HepG2 (cell line): Measurements from ENCODE around the gene BLOC1S4. TPM values are rescaled to one million over a fixed set of nuclear protein-coding genes. Genes with fewer than 3 reads are reported as not detected.

Experiments
- ELF3 ChIP-seq: IDR thresholded peaks from 2 replicates; pipeline ENCODE4 v1.6.1; 2016; ENCODE audit warnings: missing genetic modification reagents, missing compliant biosample characterization
- HNRNPK ChIP-seq: fragments of 200-400 bp; formaldehyde crosslinking; IDR thresholded peaks from 2 replicates; pipeline ENCODE4 v1.6.1; 2018; ENCODE audit warnings: low read length, low read depth, moderate library complexity, mild to moderate bottlenecking; ENCODE audit not compliant: poor library complexity, severe bottlenecking
- JDP2 ChIP-seq: sonication (generic); formaldehyde crosslinking; IDR thresholded peaks from 2 replicates; pipeline ENCODE4 v1.8.1; 2022; ENCODE audit warnings: missing genetic modification reagents, borderline replicate concordance
- MXI1 ChIP-seq: IDR thresholded peaks from 3 replicates; pipeline ENCODE4 v1.6.1; 2012; ENCODE audit warnings: low read depth, low read length, inconsistent platforms, borderline replicate concordance
- RFX3 ChIP-seq: IDR thresholded peaks from 2 replicates; pipeline ENCODE4 v1.6.1; 2016; ENCODE audit warnings: missing biosample characterization, missing genetic modification reagents
- SETDB1 ChIP-seq: sonication (generic); formaldehyde crosslinking; IDR thresholded peaks from 2 replicates; pipeline ENCODE4 v1.5.1; 2020; ENCODE audit warnings: missing genetic modification reagents, mild to moderate bottlenecking, borderline replicate concordance
- SKI ChIP-seq: fragments of 450-650 bp; IDR thresholded peaks from one replicate; pipeline ENCODE4 v1.6.1; 2018; ENCODE audit warnings: mild to moderate bottlenecking; ENCODE audit not compliant: partially characterized antibody
- ZNF501 ChIP-seq: sonication (generic); formaldehyde crosslinking; IDR thresholded peaks from 2 replicates; pipeline ENCODE4 v1.5.1; 2020; ENCODE audit warnings: mild to moderate bottlenecking, moderate library complexity, missing genetic modification reagents
- ZNF672 ChIP-seq: sonication (generic); formaldehyde crosslinking; IDR thresholded peaks from 2 replicates; pipeline ENCODE4 v1.8.1; 2022; ENCODE audit warnings: missing genetic modification reagents
- polyA plus RNA-seq, 8 experiments: library from polyadenylated mRNA; depleted of rRNA in 3 of 8; stranded (reverse) in 7 of 8; unstranded in 1 of 8; fragments of >200 nt; fragmentation: Illumina TruSeq in 4 of 8; extraction: Trizol in 4 of 8; gene quantifications; 2 replicates each; pipeline versions ENCODE4 v1.2.1 to v1.2.3, GENCODE V29; 2011 to 2016; ENCODE audit warnings: low read depth in 4 of 8, missing spikeins in 1 of 8, mixed read lengths in 1 of 8; ENCODE audit not compliant: insufficient read depth in 1 of 8
- total RNA-seq, 5 experiments: library from RNA; depleted of rRNA; stranded (reverse); fragments of >200 nt; fragmentation: Illumina TruSeq; extraction: Trizol; gene quantifications; 2 replicates each; pipeline ENCODE4 v1.2.3, GENCODE V29; 2016; ENCODE audit warnings: low read depth in 1 of 5
- TF ChIP-seq, protein P1 (sequence below): sonication (generic); formaldehyde crosslinking; IDR thresholded peaks from 2 replicates; pipeline ENCODE4 v1.8.0; 2023; ENCODE audit warnings: mild to moderate bottlenecking, missing genetic modification reagents
- TF ChIP-seq, protein P2 (sequence below): sonication (generic); formaldehyde crosslinking; IDR thresholded peaks from 2 replicates; pipeline ENCODE4 v1.5.1; 2020; ENCODE audit warnings: missing genetic modification reagents, mild to moderate bottlenecking, borderline replicate concordance
- TF ChIP-seq, protein P3 (sequence below): IDR thresholded peaks from 2 replicates; pipeline ENCODE4 v1.6.1; 2016; ENCODE audit warnings: mild to moderate bottlenecking
- TF ChIP-seq, protein P4 (sequence below): sonication (generic); formaldehyde crosslinking; IDR thresholded peaks from 2 replicates; pipeline ENCODE4 v1.5.1; 2020; ENCODE audit warnings: mild to moderate bottlenecking, missing genetic modification reagents, borderline replicate concordance
- TF ChIP-seq, protein P5 (sequence below), 2 experiments: sonication (generic) in 1 of 2; formaldehyde crosslinking in 1 of 2; IDR thresholded peaks; 2 replicates each; pipeline versions ENCODE4 v1.6.1 to v1.9.0; 2014 to 2022; ENCODE audit warnings: antibody characterized with exemption in 1 of 2, borderline replicate concordance in 1 of 2, inconsistent platforms in 1 of 2, low read depth in 1 of 2, missing genetic modification reagents in 1 of 2

BLOC1S4 gene
- total and polyA plus RNA-seq, 2 of the 13 experiments (the other 11 are each of a cell fraction or from before 2014, with no cell fraction given), result 15.5 to 20.9 TPM

DNA sequence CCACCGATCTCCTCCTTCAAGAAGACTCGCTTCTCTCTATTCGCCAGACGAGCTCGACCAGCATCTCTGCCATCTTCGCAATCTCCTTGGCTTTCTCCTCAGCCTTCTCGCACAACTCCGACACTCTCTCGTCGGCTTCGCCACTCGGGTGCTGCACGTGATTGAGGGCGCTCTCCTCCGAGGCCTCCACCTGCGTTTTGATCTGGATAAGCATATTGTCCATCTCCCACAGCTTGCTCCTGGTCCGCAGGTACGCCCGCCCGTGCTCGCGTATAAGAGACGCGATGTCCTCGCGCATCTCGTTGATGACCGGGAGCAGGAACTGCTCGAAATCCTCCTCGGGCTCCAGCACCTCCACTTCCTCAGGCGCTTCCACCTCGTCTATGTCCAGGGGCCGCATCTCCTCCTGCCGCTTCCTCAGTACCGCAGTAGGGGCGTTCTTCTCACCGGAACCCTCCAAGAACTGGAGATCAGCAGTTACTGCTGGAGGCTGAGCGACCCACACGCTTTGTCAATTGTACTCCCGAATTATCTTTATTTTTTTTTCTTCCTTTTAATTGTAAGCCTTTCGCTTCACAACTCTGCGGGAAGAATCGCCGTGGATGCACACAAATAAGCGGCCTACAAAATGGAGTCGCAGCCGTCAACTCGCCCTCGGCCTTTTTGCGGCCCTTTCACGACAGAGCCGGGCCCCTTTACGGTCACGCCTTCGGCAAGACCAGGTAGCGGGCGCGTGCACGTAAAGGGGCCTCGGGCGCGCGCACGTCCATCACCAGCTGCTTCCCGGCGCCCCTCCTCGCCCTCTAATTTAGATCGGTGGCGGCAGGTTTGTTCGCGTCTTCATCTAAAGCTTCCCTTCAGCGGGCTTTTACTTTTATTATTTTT lies 6.5 kb upstream of the BLOC1S4 start, which contains the start of gene MRFAP1L1 (continued):
- TF ChIP-seq, protein P1, sequence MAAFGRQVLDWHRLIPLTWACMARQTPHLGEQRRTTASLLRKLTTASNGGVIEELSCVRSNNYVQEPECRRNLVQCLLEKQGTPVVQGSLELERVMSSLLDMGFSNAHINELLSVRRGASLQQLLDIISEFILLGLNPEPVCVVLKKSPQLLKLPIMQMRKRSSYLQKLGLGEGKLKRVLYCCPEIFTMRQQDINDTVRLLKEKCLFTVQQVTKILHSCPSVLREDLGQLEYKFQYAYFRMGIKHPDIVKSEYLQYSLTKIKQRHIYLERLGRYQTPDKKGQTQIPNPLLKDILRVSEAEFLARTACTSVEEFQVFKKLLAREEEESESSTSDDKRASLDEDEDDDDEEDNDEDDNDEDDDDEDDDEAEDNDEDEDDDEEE, result no peak
- TF ChIP-seq, protein P2, sequence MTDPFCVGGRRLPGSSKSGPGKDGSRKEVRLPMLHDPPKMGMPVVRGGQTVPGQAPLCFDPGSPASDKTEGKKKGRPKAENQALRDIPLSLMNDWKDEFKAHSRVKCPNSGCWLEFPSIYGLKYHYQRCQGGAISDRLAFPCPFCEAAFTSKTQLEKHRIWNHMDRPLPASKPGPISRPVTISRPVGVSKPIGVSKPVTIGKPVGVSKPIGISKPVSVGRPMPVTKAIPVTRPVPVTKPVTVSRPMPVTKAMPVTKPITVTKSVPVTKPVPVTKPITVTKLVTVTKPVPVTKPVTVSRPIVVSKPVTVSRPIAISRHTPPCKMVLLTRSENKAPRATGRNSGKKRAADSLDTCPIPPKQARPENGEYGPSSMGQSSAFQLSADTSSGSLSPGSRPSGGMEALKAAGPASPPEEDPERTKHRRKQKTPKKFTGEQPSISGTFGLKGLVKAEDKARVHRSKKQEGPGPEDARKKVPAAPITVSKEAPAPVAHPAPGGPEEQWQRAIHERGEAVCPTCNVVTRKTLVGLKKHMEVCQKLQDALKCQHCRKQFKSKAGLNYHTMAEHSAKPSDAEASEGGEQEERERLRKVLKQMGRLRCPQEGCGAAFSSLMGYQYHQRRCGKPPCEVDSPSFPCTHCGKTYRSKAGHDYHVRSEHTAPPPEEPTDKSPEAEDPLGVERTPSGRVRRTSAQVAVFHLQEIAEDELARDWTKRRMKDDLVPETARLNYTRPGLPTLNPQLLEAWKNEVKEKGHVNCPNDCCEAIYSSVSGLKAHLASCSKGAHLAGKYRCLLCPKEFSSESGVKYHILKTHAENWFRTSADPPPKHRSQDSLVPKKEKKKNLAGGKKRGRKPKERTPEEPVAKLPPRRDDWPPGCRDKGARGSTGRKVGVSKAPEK (CRISPR knock-in tag), result peak; percentile 58; the same call in 1 of the 2 replicates
- peak; percentile 61; the same call in 1 of the 3 replicates for TF ChIP-seq MXI1
- TF ChIP-seq JDP2, result no peak
- no peak for TF ChIP-seq ZNF672 (CRISPR knock-in tag)
- no peak for TF ChIP-seq SETDB1 (CRISPR knock-in tag)
- TF ChIP-seq, protein P3, sequence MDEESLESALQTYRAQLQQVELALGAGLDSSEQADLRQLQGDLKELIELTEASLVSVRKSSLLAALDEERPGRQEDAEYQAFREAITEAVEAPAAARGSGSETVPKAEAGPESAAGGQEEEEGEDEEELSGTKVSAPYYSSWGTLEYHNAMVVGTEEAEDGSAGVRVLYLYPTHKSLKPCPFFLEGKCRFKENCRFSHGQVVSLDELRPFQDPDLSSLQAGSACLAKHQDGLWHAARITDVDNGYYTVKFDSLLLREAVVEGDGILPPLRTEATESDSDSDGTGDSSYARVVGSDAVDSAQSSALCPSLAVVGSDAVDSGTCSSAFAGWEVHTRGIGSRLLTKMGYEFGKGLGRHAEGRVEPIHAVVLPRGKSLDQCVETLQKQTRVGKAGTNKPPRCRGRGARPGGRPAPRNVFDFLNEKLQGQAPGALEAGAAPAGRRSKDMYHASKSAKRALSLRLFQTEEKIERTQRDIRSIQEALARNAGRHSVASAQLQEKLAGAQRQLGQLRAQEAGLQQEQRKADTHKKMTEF (CRISPR knock-in tag), result peak; percentile 71; the same call in 1 of the 2 replicates
- TF ChIP-seq HNRNPK, result no peak
- TF ChIP-seq ZNF501 (CRISPR knock-in tag), result peak; percentile 94
- TF ChIP-seq, protein P4, sequence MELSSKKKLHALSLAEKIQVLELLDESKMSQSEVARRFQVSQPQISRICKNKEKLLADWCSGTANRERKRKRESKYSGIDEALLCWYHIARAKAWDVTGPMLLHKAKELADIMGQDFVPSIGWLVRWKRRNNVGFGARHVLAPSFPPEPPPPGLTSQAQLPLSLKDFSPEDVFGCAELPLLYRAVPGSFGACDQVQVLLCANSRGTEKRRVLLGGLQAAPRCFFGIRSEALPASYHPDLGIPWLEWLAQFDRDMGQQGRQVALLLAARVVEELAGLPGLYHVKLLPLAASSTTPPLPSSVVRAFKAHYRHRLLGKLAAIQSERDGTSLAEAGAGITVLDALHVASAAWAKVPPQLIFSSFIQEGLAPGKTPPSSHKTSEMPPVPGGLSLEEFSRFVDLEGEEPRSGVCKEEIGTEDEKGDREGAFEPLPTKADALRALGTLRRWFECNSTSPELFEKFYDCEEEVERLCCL (CRISPR knock-in tag), result no peak
- no peak for TF ChIP-seq RFX3 (CRISPR knock-in tag)
- TF ChIP-seq, protein P5, sequence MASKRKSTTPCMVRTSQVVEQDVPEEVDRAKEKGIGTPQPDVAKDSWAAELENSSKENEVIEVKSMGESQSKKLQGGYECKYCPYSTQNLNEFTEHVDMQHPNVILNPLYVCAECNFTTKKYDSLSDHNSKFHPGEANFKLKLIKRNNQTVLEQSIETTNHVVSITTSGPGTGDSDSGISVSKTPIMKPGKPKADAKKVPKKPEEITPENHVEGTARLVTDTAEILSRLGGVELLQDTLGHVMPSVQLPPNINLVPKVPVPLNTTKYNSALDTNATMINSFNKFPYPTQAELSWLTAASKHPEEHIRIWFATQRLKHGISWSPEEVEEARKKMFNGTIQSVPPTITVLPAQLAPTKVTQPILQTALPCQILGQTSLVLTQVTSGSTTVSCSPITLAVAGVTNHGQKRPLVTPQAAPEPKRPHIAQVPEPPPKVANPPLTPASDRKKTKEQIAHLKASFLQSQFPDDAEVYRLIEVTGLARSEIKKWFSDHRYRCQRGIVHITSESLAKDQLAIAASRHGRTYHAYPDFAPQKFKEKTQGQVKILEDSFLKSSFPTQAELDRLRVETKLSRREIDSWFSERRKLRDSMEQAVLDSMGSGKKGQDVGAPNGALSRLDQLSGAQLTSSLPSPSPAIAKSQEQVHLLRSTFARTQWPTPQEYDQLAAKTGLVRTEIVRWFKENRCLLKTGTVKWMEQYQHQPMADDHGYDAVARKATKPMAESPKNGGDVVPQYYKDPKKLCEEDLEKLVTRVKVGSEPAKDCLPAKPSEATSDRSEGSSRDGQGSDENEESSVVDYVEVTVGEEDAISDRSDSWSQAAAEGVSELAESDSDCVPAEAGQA (IDR thresholded peaks at IDR 0.05; ENCODE audit: low read depth), result peak; percentile 93
- TF ChIP-seq, protein P5 (CRISPR knock-in tag; IDR thresholded peaks at IDR 0.05; ENCODE audit: borderline replicate concordance), result no peak
- TF ChIP-seq ELF3 (CRISPR knock-in tag), result no peak
- TF ChIP-seq SKI, result no peak
